Measurements from ENCODE around the gene CFAP99.

CFAP99 gene

DNA sequence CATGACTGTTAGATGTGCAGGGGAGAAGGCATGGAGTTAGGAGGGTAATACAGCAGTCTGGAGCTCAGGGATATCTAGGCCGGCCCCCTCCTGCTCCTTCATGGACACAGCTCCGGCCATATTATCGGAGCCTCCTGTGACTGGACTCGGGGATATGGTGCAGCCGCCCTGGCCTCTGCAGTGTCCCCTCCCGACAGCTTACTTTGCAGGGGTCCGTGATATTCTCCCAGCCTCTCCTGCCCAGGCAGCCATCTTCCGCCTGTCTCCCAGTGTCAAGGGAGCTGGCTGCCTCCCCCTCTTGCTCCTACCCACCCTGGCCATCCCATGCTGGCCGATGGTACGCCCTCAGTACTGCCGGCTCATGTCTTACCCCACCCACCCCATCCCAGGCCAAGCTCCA lies 30.3 kb downstream of the CFAP99 start:
- CTCF ChIA-PET: no interaction called here
- DNase-seq (ENCODE audit: extremely low spot score): no peak
- POLR2A ChIA-PET: interaction anchor here (1.0 to 1.3 kb wide), 2 partner anchors 17 to 20 kb away, joined by 3 to 4 read pairs; partner anchors contain the start of gene RNF4
- TF ChIP-seq SUZ12 (IDR thresholded peaks at IDR 0.05) (no peak), NFRKB (IDR thresholded peaks at IDR 0.05) (no peak), HDGF (IDR thresholded peaks at IDR 0.05; ENCODE audit: borderline replicate concordance) (no peak), CTBP1 (IDR thresholded peaks at IDR 0.05; ENCODE audit: borderline replicate concordance) (no peak), SP1 (IDR thresholded peaks at IDR 0.05) (no peak), ZNF384 (IDR thresholded peaks at IDR 0.05) (no peak), LEF1 (IDR thresholded peaks at IDR 0.05; ENCODE audit: borderline replicate concordance) (no peak), ELF4 (IDR thresholded peaks at IDR 0.05) (no peak), TARDBP (IDR thresholded peaks at IDR 0.05) (no peak), FOXM1 (IDR thresholded peaks at IDR 0.05; ENCODE audit: borderline replicate concordance) (no peak), BHLHE40 (IDR thresholded peaks at IDR 0.05; ENCODE audit: borderline replicate concordance) (no peak), ARNT (IDR thresholded peaks at IDR 0.05) (no peak), FOXA1 (IDR thresholded peaks at IDR 0.05) (no peak), L3MBTL2 (conservative IDR thresholded peaks at IDR 0.05) (no peak), FOXK2 (IDR thresholded peaks at IDR 0.05) (no peak)
- TF ChIP-seq, protein P1, sequence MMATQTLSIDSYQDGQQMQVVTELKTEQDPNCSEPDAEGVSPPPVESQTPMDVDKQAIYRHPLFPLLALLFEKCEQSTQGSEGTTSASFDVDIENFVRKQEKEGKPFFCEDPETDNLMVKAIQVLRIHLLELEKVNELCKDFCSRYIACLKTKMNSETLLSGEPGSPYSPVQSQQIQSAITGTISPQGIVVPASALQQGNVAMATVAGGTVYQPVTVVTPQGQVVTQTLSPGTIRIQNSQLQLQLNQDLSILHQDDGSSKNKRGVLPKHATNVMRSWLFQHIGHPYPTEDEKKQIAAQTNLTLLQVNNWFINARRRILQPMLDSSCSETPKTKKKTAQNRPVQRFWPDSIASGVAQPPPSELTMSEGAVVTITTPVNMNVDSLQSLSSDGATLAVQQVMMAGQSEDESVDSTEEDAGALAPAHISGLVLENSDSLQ (IDR thresholded peaks at IDR 0.05): no peak

GRCh38 chr4:2449511-2450392 lies 31.0 kb downstream of the CFAP99 start:
- DNase-seq (ENCODE audit: extremely low spot score): no peak
- no peak for TF ChIP-seq SP1 (IDR thresholded peaks at IDR 0.05)

DNA sequence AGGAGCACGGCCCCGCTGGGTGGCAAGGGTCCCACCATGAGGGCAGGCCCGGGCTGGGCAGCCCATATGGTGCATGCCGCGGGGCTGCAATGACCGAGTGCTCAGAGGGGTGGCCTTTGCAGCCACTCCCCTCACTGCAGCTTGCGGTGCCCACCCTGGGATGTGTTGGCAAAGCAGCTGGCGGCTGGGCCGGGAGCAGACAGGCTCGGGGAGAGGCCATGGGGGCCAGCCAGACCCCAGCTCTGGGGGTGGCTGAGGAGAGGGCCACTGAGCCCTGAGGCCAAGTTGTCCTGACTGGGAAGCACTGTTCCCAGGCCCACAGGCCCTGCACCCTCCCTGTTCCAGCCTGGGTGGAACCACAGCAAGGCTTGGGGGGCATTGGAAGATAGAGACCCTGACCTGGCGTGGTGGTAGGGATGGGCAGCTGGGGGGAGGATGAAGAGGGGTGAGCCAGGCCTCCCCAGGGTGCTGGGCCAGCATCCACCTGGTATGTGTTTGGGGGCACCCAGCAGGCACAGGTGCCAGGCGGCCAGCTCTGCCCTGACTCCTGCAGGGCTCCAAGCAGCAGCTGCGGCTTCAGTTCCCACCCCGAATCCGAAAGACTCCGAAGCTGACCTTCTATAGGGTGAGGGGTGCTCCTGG lies 31.8 kb downstream of the CFAP99 start:
- ChIA-PET POLR2A (no interaction called here), CTCF (no interaction called here)
- DNase-seq (ENCODE audit: extremely low spot score): no peak
- TF ChIP-seq FOXK2 (IDR thresholded peaks at IDR 0.05) (no peak), NFRKB (IDR thresholded peaks at IDR 0.05) (no peak), L3MBTL2 (conservative IDR thresholded peaks at IDR 0.05) (no peak), HDGF (IDR thresholded peaks at IDR 0.05; ENCODE audit: borderline replicate concordance) (no peak), TARDBP (IDR thresholded peaks at IDR 0.05) (no peak), FOXA1 (IDR thresholded peaks at IDR 0.05) (no peak), BHLHE40 (IDR thresholded peaks at IDR 0.05; ENCODE audit: borderline replicate concordance) (no peak), FOXM1 (IDR thresholded peaks at IDR 0.05; ENCODE audit: borderline replicate concordance) (no peak), ELF4 (IDR thresholded peaks at IDR 0.05) (no peak), ARNT (IDR thresholded peaks at IDR 0.05) (no peak), SP1 (IDR thresholded peaks at IDR 0.05) (no peak), SUZ12 (IDR thresholded peaks at IDR 0.05) (no peak)

More at GRCh38 chr4:2449511-2450392, 31.0 kb downstream of the CFAP99 start:
- POLR2A ChIA-PET: interaction anchor here (1.0 to 1.3 kb wide), 2 partner anchors 16 to 19 kb away, joined by 3 to 4 read pairs; partner anchors contain the start of gene RNF4
- CTCF ChIA-PET: no interaction called here

- CTCF ChIA-PET: no interaction called here
- no peak for DNase-seq (ENCODE audit: extremely low spot score)
- no peak for TF ChIP-seq SP1 (IDR thresholded peaks at IDR 0.05)
- no peak for TF ChIP-seq CTBP1 (IDR thresholded peaks at IDR 0.05; ENCODE audit: borderline replicate concordance)
- TF ChIP-seq HDGF (IDR thresholded peaks at IDR 0.05; ENCODE audit: borderline replicate concordance): no peak
- no peak for TF ChIP-seq LEF1 (IDR thresholded peaks at IDR 0.05; ENCODE audit: borderline replicate concordance)
- no peak for TF ChIP-seq ELF4 (IDR thresholded peaks at IDR 0.05)
- no peak for TF ChIP-seq L3MBTL2 (conservative IDR thresholded peaks at IDR 0.05)
- no peak for TF ChIP-seq ARNT (IDR thresholded peaks at IDR 0.05)
- no peak for TF ChIP-seq FOXK2 (IDR thresholded peaks at IDR 0.05)
- POLR2A ChIA-PET: no interaction called here
These were observed 32.3 kb downstream of the CFAP99 start for GRCh38 chr4:2451036-2451520.

- TF ChIP-seq, protein P1 (IDR thresholded peaks at IDR 0.05): no peak
- DNase-seq (ENCODE audit: extremely low spot score): no peak
- POLR2A ChIA-PET: interaction anchor here (1.1 kb wide), 1 partner anchor 8 kb away, joined by 4 read pairs; no protein-coding TSS in a partner anchor
- CTCF ChIA-PET: no interaction called here
These were observed 33.3 kb downstream of the CFAP99 start for GRCh38 chr4:2451821-2452785.

All from HEK293T (cell line).